ENCODE results near the gene CYTH4. TPM values are rescaled to one million over a fixed set of nuclear protein-coding genes. Genes with fewer than 3 reads are reported as not detected.

The CYTH4 gene
- total RNA-seq, 6 donors from 2014 or later: 16.7 to 71.2 (median 44.7) TPM

DNA sequence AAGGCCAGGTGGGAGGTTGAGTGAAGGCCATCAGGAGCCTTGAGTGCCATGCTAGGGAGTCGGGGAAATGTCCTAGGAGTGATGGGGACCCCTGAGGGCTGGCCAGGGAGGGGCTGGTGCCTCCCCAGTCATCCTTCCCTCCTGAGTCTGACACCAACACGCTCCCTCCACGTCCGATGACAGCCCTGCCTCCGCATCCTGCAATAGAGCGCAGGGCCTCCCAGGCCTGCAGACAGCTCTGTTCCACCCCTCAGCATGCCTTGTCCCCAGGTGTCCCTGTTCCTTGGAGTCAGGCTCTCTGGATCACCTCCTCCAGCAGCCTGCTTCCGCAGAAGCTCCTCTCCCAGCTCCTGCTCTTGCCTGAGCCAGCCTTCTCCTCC lies 41.4 kb upstream of the CYTH4 start:
- Histone ChIP-seq H3K36me3 (no peaks in the 10 kb centered on the region), H3K4me1 (peaks cover 12 to 44% (median 27%) of the 10 kb centered on the region in 4 donors), H3K9me3 (no peaks in the 10 kb centered on the region), H3K27me3 (no peaks in the 10 kb centered on the region), H3K27ac (peak overlapping the region; percentile 54 to 91 (median 76)), H3K4me3 (peak overlapping the region in 2 of 4 donors; percentile 38 to 55)
- DNase-seq: no peak
- TF ChIP-seq POLR2A (IDR thresholded peaks at IDR 0.05) (no peak), EP300 (IDR thresholded peaks at IDR 0.05) (no peak), POLR2AphosphoS5 (IDR thresholded peaks at IDR 0.05) (no peak)
- TF ChIP-seq, protein P1, sequence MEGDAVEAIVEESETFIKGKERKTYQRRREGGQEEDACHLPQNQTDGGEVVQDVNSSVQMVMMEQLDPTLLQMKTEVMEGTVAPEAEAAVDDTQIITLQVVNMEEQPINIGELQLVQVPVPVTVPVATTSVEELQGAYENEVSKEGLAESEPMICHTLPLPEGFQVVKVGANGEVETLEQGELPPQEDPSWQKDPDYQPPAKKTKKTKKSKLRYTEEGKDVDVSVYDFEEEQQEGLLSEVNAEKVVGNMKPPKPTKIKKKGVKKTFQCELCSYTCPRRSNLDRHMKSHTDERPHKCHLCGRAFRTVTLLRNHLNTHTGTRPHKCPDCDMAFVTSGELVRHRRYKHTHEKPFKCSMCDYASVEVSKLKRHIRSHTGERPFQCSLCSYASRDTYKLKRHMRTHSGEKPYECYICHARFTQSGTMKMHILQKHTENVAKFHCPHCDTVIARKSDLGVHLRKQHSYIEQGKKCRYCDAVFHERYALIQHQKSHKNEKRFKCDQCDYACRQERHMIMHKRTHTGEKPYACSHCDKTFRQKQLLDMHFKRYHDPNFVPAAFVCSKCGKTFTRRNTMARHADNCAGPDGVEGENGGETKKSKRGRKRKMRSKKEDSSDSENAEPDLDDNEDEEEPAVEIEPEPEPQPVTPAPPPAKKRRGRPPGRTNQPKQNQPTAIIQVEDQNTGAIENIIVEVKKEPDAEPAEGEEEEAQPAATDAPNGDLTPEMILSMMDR (IDR thresholded peaks at IDR 0.05): no peak
- WGBS, 2 donors: 77 to 88% methylated on average over 5 to 7 of the region's 7 CpGs
- ATAC-seq (ENCODE audit: low FRiP score in 2 of 2): no peak

DNA sequence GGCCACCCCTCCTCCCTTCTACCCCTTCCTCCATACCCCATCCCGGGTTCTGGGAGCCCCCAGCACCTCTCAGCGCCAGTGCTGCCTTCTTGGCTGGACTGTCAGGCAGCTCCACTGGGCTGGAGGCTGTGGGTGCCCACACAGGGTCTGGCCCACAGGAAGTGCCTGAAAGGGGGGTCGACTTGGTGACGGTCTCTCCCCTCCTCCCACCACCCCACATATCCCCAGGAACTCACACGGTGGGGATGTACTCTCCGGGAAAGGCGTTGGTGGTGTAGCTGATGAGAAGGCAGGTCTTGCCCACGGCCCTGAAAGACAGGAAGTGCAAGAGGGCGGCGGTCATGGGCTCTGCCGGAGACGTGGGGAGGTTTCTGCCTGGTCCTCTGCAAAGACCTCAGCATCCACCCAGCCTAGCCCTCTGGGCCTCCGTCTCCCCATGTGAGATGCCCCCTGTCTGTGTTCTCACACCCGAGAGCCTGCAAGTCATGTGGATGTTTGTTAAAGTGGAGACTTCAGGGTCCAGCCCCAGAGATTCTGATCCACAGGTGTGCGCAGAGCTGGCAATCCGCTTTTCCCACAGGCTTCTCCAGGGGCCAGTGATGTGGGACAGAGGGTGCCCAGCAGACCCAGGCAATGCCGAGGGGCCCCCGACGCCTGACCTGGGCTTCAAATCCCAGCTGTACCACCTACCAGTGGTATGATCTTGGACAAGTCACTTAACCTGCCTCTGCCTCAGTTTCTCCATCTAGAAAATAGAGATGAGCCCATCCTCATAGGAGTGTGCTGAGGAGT lies 40.8 kb upstream of the CYTH4 start:
- H3K4me3 ChIP-seq: peak overlapping the region in 3 of 4 donors; percentile 38 to 55 (median 44)

DNA sequence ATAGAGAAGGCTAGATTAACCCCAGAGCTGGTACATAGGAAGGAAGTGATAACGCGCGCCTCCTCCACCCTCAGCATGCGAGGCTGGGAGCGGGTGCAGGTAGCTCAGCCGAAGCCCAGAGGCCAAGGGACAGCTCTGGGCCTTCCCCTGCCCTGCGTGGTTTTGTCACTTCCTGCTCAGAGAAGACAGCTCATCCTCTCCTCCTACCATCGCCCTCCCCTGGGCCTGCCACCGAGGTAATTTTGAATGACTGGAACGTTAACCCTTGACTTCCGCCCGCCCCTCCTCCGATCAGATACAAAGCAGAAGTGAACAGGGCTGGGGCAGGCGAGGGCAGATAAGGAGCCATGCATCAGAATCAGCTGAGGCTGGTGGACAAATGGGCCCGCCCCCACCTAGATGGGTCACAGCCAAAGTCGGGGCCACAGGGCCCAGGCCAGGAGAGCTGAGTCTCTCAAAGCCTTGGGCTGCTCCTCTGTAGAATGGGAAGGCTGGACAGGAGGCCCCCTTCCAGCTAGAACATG lies 39.9 kb upstream of the CYTH4 start:
- Histone ChIP-seq H3K4me1 (peaks cover 9 to 35% (median 23%) of the 10 kb centered on the region in 4 donors), H3K4me3 (peak overlapping the region in 3 of 4 donors; percentile 44 to 55 (median 54)), H3K27ac (peak overlapping the region; percentile 81 to 91 (median 83)), H3K9me3 (no peaks in the 10 kb centered on the region), H3K36me3 (no peaks in the 10 kb centered on the region), H3K27me3 (no peaks in the 10 kb centered on the region)
- WGBS, 2 donors: 32 to 55% methylated on average over 10 to 16 of the region's 16 CpGs
- TF ChIP-seq POLR2A (IDR thresholded peaks at IDR 0.05) (peak in 1 of 4 donors; percentile 27), EP300 (IDR thresholded peaks at IDR 0.05) (no peak), POLR2AphosphoS5 (IDR thresholded peaks at IDR 0.05) (peak; percentile 13 to 65)
- TF ChIP-seq, protein P1 (IDR thresholded peaks at IDR 0.05): no peak
- peak; percentile 69 to 79 for ATAC-seq (ENCODE audit: low FRiP score in 2 of 2)
- peak in 1 of 2 donors; percentile 89 for DNase-seq

More for the DNA sequence above, 40.8 kb upstream of the CYTH4 start:
- WGBS, 2 donors: 35 to 36% methylated on average over 7 to 17 of the region's 19 CpGs
- H3K4me1 ChIP-seq: peaks cover 12 to 44% (median 27%) of the 10 kb centered on the region in 4 donors
- ATAC-seq (ENCODE audit: low FRiP score in 2 of 2) (peak in 1 of 2 donors; percentile 34), DNase-seq (peak in 1 of 2 donors; percentile 71)
- H3K36me3 ChIP-seq: no peaks in the 10 kb centered on the region
- no peaks in the 10 kb centered on the region for H3K9me3 ChIP-seq
- no peaks in the 10 kb centered on the region for H3K27me3 ChIP-seq
- peak overlapping the region; percentile 54 to 91 (median 76) for H3K27ac ChIP-seq
- TF ChIP-seq EP300 (IDR thresholded peaks at IDR 0.05) (no peak), POLR2AphosphoS5 (IDR thresholded peaks at IDR 0.05) (peak in 1 of 2 donors; percentile 9), POLR2A (IDR thresholded peaks at IDR 0.05) (no peak)
- TF ChIP-seq, protein P1 (IDR thresholded peaks at IDR 0.05): no peak

DNA sequence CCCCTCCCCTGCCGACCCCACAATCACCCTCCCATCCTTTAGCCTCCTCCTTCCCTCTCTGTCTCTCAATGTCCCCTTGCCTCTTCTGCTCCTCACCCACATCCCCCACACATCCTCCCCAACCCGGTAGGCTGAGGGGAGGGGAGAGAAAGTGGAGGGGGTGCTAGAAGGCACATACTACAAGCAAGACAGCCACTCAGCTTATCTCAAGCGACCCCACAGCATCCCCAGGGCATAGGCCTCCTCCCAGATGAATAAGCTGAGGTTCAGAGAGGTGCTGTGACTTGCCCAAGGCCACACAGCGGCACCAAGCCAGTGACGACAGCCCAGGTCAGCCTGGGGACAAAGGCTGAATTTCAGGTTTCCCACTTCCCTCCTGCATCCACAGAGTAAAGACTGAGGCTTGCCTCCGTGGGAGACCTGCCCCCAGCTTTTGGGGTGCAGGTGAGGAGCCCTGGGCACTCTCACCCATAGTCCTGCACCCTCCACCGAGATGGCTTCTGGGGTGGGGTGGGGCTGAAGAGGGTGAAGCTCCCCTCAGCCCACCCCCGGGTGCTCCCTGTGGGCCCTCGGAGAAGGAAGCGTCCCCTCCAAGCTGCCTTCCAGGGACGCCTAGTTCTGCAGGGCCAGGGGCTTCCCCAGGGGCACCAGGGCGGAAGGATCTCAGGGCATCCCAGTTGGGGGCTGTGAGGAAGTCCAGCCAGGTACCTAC lies 38.8 kb upstream of the CYTH4 start:
- no peaks in the 10 kb centered on the region for H3K9me3 ChIP-seq
- no peaks in the 10 kb centered on the region for H3K27me3 ChIP-seq
- H3K27ac ChIP-seq: peak overlapping the region; percentile 81 to 91 (median 83)
- WGBS, 2 donors: 48 to 57% methylated on average over 5 to 10 of the region's 12 CpGs
- TF ChIP-seq EP300 (IDR thresholded peaks at IDR 0.05) (no peak), POLR2A (IDR thresholded peaks at IDR 0.05) (no peak), POLR2AphosphoS5 (IDR thresholded peaks at IDR 0.05) (no peak)
- TF ChIP-seq, protein P1 (IDR thresholded peaks at IDR 0.05): no peak
- ATAC-seq (ENCODE audit: low FRiP score in 2 of 2) (peak in 1 of 2 donors; percentile 2), DNase-seq (no peak)
- no peaks in the 10 kb centered on the region for H3K36me3 ChIP-seq
- H3K4me1 ChIP-seq: peaks cover 9 to 34% (median 20%) of the 10 kb centered on the region in 4 donors
- H3K4me3 ChIP-seq: peak overlapping the region; percentile 8 to 55 (median 49)

Measured in upper lobe of left lung (tissue), 6 donors.